B cell (primary cell): Measurements from ENCODE around the gene PARP16. TPM values are rescaled to one million over a fixed set of nuclear protein-coding genes. Genes with fewer than 3 reads are reported as not detected.

Experiments
- ATAC-seq: fragments of 200-7000 bp; cut with Tn5 transposase; one replicate; pipeline ENCODE4 v1.10.0; 2021; ENCODE audit warnings: low read depth, mild to moderate bottlenecking, moderate number of reproducible peaks, moderate library complexity
- CTCF ChIA-PET: fragments of 350-600 bp; sonication (Branson Sonifier 250); formaldehyde crosslinking; loops from one replicate; lab custom pipeline; 2021; ENCODE audit warnings: antibody characterized with exemption, inconsistent platforms; lab: Charles Lee
- POLR2A ChIA-PET: fragments of 350-600 bp; sonication (Branson Sonifier 250); formaldehyde crosslinking; loops from one replicate; lab custom pipeline; 2021; ENCODE audit warnings: antibody characterized with exemption; lab: Charles Lee
- DNase-seq: peaks from one replicate; pipeline ENCODE4 v3.0.0; 2013
- H2AFZ ChIP-seq: 2 replicates; pipeline ENCODE4 v1.6.1; 2012; ENCODE audit warnings: mild to moderate bottlenecking, low read depth, low read length; ENCODE audit not compliant: insufficient read depth, poor library complexity, severe bottlenecking
- H3K27ac ChIP-seq, 2 donors: 1 replicate in 1 of 2; 2 replicates in 1 of 2; pipeline ENCODE4 v1.5.1; 2012 to 2013; ENCODE audit warnings: low read length in 2 of 2, mild to moderate bottlenecking in 2 of 2, moderate library complexity in 1 of 2
- H3K27me3 ChIP-seq, 4 experiments: fragments of 200-600 bp in 1 of 4; sonication (generic) in 1 of 4; replicated peaks in 1 of 4; 1 replicate in 2 of 4; 2 replicates in 2 of 4; pipeline versions ENCODE4 v1.6.1 to v1.7.0; 2013 to 2016; ENCODE audit warnings: low read length in 3 of 4, mild to moderate bottlenecking in 2 of 4, mixed read lengths in 1 of 4, moderate library complexity in 1 of 4; ENCODE audit not compliant: insufficient read depth in 4 of 4, control insufficient read depth in 3 of 4; ENCODE audit errors: control extremely low read depth in 1 of 4
- H3K36me3 ChIP-seq, 2 experiments: replicated peaks in 1 of 2; 1 replicate in 1 of 2; 2 replicates in 1 of 2; pipeline versions ENCODE4 v1.6.1 to v1.7.1; 2013; ENCODE audit warnings: low read length in 1 of 2; ENCODE audit not compliant: insufficient read depth in 2 of 2, control insufficient read depth in 1 of 2; ENCODE audit errors: control extremely low read depth in 1 of 2, extremely low read depth in 1 of 2
- H3K4me1 ChIP-seq, 2 donors: fragments of 200-600 bp in 1 of 2; sonication (generic) in 1 of 2; 1 replicate in 1 of 2; 2 replicates in 1 of 2; pipeline versions ENCODE4 v1.5.1 to v1.6.1; 2013 to 2017; ENCODE audit warnings: low read length in 2 of 2; ENCODE audit not compliant: control insufficient read depth in 2 of 2, insufficient read depth in 2 of 2
- H3K4me2 ChIP-seq: replicated peaks from 2 replicates; pipeline ENCODE3; 2012; ENCODE audit warnings: mild to moderate bottlenecking, low read depth, low read length; ENCODE audit not compliant: poor library complexity, severe bottlenecking
- H3K4me3 ChIP-seq, 5 experiments: fragments of 200-600 bp in 1 of 5; sonication (generic) in 1 of 5; 1 replicate in 3 of 5; 2 replicates in 2 of 5; pipeline versions ENCODE4 v1.5.1 to v1.7.0; 2011 to 2016; ENCODE audit warnings: low read length in 4 of 5, mild to moderate bottlenecking in 4 of 5, low read depth in 2 of 5, control low read depth in 1 of 5, moderate library complexity in 1 of 5; ENCODE audit not compliant: insufficient read depth in 1 of 5; ENCODE audit errors: control extremely low read depth in 1 of 5, extremely low read depth in 1 of 5
- H3K79me2 ChIP-seq: fragments of 200-600 bp; sonication (generic); one replicate; pipeline ENCODE4 v1.6.0; 2016; ENCODE audit warnings: low read length; ENCODE audit not compliant: control insufficient read depth, insufficient read depth
- H3K9ac ChIP-seq: fragments of 200-600 bp; sonication (generic); 2 replicates; pipeline ENCODE4 v1.6.1; 2017; ENCODE audit warnings: mild to moderate bottlenecking, low read length, moderate library complexity
- H3K9me3 ChIP-seq, 3 donors: one replicate each; pipeline versions ENCODE4 v1.6.1 to v1.7.1; 2013; ENCODE audit warnings: low read length in 2 of 3; ENCODE audit not compliant: control insufficient read depth in 2 of 3, insufficient read depth in 1 of 3; ENCODE audit errors: control extremely low read depth in 1 of 3
- H4K20me1 ChIP-seq: 2 replicates; pipeline ENCODE4 v1.6.0; 2012; ENCODE audit warnings: mild to moderate bottlenecking, low read length; ENCODE audit not compliant: insufficient read depth, control insufficient read depth, poor library complexity, severe bottlenecking
- H3K27ac Mint-ChIP-seq: one replicate; pipeline ENCODE4 v1.8.0; 2021; ENCODE audit warnings: mixed read lengths
- H3K27me3 Mint-ChIP-seq: one replicate; pipeline ENCODE4 v1.8.0; 2021; ENCODE audit warnings: mixed read lengths
- H3K4me1 Mint-ChIP-seq: one replicate; pipeline ENCODE4 v1.8.0; 2021; ENCODE audit warnings: mixed read lengths
- H3K4me3 Mint-ChIP-seq: one replicate; pipeline ENCODE4 v1.8.0; 2021; ENCODE audit warnings: mixed read lengths
- H3K9me3 Mint-ChIP-seq: one replicate; pipeline ENCODE4 v1.8.0; 2022; ENCODE audit warnings: mixed read lengths; ENCODE audit not compliant: insufficient read depth
- EZH2 ChIP-seq: IDR thresholded peaks from 2 replicates; pipeline ENCODE4 v1.6.1; 2012; ENCODE audit warnings: borderline replicate concordance, low read depth, mild to moderate bottlenecking, moderate library complexity, low read length; ENCODE audit not compliant: insufficient read depth, poor library complexity, severe bottlenecking
- WGBS: methylation state at CpG from one replicate; pipeline ENCODE4 v1.1.5; 2013; ENCODE audit warnings: missing lambda C conversion rate; ENCODE audit not compliant: insufficient coverage; 5-methylcytosine and 5-hydroxymethylcytosine counted together
- intact Hi-C: fragments of 100-400 bp; cut with micrococcal nuclease; formaldehyde crosslinking; loops from one replicate; pipeline ENCODE4 v1.10.0; 2022
- polyA plus RNA-seq: library from polyadenylated mRNA; depleted of rRNA; stranded (reverse); fragments of >200 nt; gene quantifications from 2 replicates; pipeline ENCODE4 v1.2.3, GENCODE V29; 2012
- total RNA-seq, 2 donors: library from RNA; stranded (reverse); fragments of 120-200 nt in 1 of 2; gene quantifications; 1 replicate in 1 of 2; 2 replicates in 1 of 2; pipeline versions ENCODE4 v1.2.3 to v1.2.4, GENCODE V29; 2013 to 2022
- TF ChIP-seq, protein P1 (sequence below): fragments of 200-600 bp; IDR thresholded peaks from one replicate; pipeline ENCODE4 v1.8.0; 2022; ENCODE audit warnings: antibody characterized with exemption, mild to moderate bottlenecking

PARP16 gene
- total and polyA plus RNA-seq, 2 donors (not counting 1 experiment from before 2014, with no cell fraction given) = 18.2 to 19.1 TPM

DNA sequence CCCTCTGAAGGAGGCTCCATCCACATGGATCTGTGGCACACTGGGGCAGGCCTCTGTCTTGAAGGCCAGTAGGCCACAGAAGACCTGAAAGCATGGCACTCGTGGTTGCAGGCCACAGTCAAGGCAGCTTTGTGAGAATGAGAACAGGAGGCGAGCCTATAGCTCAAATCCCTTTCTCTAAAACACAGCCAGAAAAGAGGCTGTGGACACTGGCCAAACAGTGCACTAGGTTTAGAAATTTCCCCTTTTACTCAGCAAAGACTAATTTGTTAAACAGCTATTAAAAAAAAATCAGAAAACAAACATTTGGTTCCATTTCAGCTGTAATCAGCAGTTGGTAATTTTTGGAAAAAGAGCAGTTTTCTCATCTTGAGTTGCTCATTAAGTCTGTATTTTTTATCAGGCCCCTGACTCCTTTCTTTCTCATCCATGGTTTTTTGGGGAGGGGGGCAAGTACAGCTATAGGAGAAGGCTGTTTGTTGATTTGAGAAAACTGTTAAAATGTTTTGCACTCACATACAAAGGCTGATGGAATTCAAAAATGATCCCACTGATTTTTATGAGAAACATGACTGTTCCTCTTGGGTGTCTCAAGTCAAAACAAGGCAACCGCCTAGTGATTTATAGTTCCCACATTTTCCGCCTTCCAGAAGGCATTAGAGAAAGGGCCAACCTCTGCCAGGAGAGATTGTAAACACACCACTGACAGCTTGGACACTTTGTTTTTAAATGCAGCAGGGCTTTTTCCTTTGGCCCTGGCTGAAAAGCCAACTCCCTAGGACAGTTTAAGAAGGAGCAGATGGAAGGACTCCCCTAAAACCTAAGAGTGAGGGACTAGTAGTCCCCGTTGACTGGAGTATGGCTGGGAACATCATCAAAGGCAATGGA lies 28.1 kb downstream of the PARP16 start:
- H4K20me1 ChIP-seq = no peaks in the 10 kb centered on the region
- intact Hi-C loops = no loop called here
- no peak for TF ChIP-seq EZH2
- TF ChIP-seq, protein P1, sequence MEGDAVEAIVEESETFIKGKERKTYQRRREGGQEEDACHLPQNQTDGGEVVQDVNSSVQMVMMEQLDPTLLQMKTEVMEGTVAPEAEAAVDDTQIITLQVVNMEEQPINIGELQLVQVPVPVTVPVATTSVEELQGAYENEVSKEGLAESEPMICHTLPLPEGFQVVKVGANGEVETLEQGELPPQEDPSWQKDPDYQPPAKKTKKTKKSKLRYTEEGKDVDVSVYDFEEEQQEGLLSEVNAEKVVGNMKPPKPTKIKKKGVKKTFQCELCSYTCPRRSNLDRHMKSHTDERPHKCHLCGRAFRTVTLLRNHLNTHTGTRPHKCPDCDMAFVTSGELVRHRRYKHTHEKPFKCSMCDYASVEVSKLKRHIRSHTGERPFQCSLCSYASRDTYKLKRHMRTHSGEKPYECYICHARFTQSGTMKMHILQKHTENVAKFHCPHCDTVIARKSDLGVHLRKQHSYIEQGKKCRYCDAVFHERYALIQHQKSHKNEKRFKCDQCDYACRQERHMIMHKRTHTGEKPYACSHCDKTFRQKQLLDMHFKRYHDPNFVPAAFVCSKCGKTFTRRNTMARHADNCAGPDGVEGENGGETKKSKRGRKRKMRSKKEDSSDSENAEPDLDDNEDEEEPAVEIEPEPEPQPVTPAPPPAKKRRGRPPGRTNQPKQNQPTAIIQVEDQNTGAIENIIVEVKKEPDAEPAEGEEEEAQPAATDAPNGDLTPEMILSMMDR = no peak
- H3K9ac ChIP-seq = no peak overlapping the region
- Mint-ChIP-seq H3K9me3 (no peaks in the 10 kb centered on the region), H3K4me1 (no peaks in the 10 kb centered on the region), H3K27me3 (no peaks in the 10 kb centered on the region), H3K4me3 (no peak overlapping the region), H3K27ac (no peak overlapping the region)
- no peak overlapping the region for H3K27ac ChIP-seq
- no peaks in the 10 kb centered on the region for H3K4me1 ChIP-seq
- ChIA-PET POLR2A (no interaction called here), CTCF (interaction anchor here (1.5 kb wide), 1 partner anchor 12 kb away, joined by 3 read pairs; no protein-coding TSS in a partner anchor)
- H3K4me2 ChIP-seq = no peak overlapping the region
- H3K9me3 ChIP-seq = no peaks in the 10 kb centered on the region
- H3K27me3 ChIP-seq = no peaks in the 10 kb centered on the region
- ATAC-seq (no peak), DNase-seq (no peak)
- no peaks in the 10 kb centered on the region for H3K79me2 ChIP-seq
- peaks cover 9 to 62% of the 10 kb centered on the region in 2 experiments for H3K36me3 ChIP-seq
- H3K4me3 ChIP-seq = no peak overlapping the region
- 58% methylated on average over 4 of the region's 5 CpGs for WGBS
- H2AFZ ChIP-seq = no peak overlapping the region

- POLR2A ChIA-PET = interaction anchor here (0.5 kb wide), 1 partner anchor 1091 kb away, joined by 4 read pairs; no protein-coding TSS in a partner anchor
Measured at GRCh38 chr15:65255486-65256140, 31.1 kb downstream of the PARP16 start.

More at GRCh38 chr15:65255486-65256140, 31.1 kb downstream of the PARP16 start:
- Histone ChIP-seq H3K4me2 (no peak overlapping the region), H3K4me1 (no peaks in the 10 kb centered on the region), H3K79me2 (no peaks in the 10 kb centered on the region), H3K36me3 (peaks cover 9 to 39% of the 10 kb centered on the region in 2 experiments), H3K4me3 (no peak overlapping the region), H4K20me1 (no peaks in the 10 kb centered on the region), H3K9ac (no peak overlapping the region), H3K27ac (no peak overlapping the region), H3K9me3 (no peaks in the 10 kb centered on the region), H3K27me3 (no peaks in the 10 kb centered on the region), H2AFZ (no peak overlapping the region)
- TF ChIP-seq, protein P1 = no peak
- TF ChIP-seq EZH2 = no peak
- Mint-ChIP-seq H3K4me1 (no peaks in the 10 kb centered on the region), H3K4me3 (no peak overlapping the region), H3K27me3 (no peaks in the 10 kb centered on the region), H3K9me3 (no peaks in the 10 kb centered on the region), H3K27ac (no peak overlapping the region)
- DNase-seq (no peak), ATAC-seq (no peak)
- intact Hi-C loops = no loop called here
- WGBS = 100% methylated on average over 3 of the region's 7 CpGs
- CTCF ChIA-PET = interaction anchor here (0.6 kb wide), 1 partner anchor 15 kb away, joined by 3 read pairs; no protein-coding TSS in a partner anchor
